ENCODE results near the gene RMND5B.
"Not testable (repeated sequence)": the region's sequence is repeated elsewhere in the genome, so short reads cannot be mapped to it uniquely, and the experiment has no call there.

The RMND5B gene

GRCh38 chr5:178130576-178131445 lies at the start of gene RMND5B:
TSS of gene RMND5B (plus strand) at chr5:178131014. CDS start at chr5:178138120, 7,106 bp downstream.
- peak; percentile 90 for DNase-seq

GRCh38 chr5:178081571-178082243 lies 49.1 kb upstream of the RMND5B start:
- no peak for DNase-seq

- DNase-seq: no peak
Observed at GRCh38 chr5:178083922-178084321, 46.9 kb upstream of the RMND5B start.

- no peak for DNase-seq
Observed at GRCh38 chr5:178085316-178085715, 45.5 kb upstream of the RMND5B start.

GRCh38 chr5:178086266-178086665 lies 44.5 kb upstream of the RMND5B start:
- no peak for DNase-seq

GRCh38 chr5:178087199-178087598 lies 43.6 kb upstream of the RMND5B start:
- DNase-seq: not testable (repeated sequence)

GRCh38 chr5:178090856-178091255 lies 40.0 kb upstream of the RMND5B start:
- no peak for DNase-seq

- no peak for DNase-seq
Observed at GRCh38 chr5:178093134-178093533, 37.7 kb upstream of the RMND5B start.

GRCh38 chr5:178094345-178094744 lies 36.5 kb upstream of the RMND5B start:
- DNase-seq: no peak

- DNase-seq: no peak
Observed at GRCh38 chr5:178098685-178099084, 32.1 kb upstream of the RMND5B start.

GRCh38 chr5:178103612-178104011 lies 27.2 kb upstream of the RMND5B start:
- no peak for DNase-seq

- no peak for DNase-seq
Observed at GRCh38 chr5:178104492-178104891, 26.3 kb upstream of the RMND5B start.

GRCh38 chr5:178106086-178106485 lies 24.7 kb upstream of the RMND5B start:
- no peak for DNase-seq

GRCh38 chr5:178106556-178107239 lies 24.1 kb upstream of the RMND5B start:
- no peak for DNase-seq

GRCh38 chr5:178107756-178108310 lies 23.0 kb upstream of the RMND5B start:
- DNase-seq: no peak

- no peak for DNase-seq
Observed at GRCh38 chr5:178108446-178108845, 22.4 kb upstream of the RMND5B start.

GRCh38 chr5:178108966-178109365 lies 21.8 kb upstream of the RMND5B start:
- no peak for DNase-seq

GRCh38 chr5:178110511-178110910 lies 20.3 kb upstream of the RMND5B start:
- no peak for DNase-seq

- no peak for DNase-seq
Observed at GRCh38 chr5:178111925-178112324, 18.9 kb upstream of the RMND5B start.

GRCh38 chr5:178112545-178112944 lies 18.3 kb upstream of the RMND5B start:
- no peak for DNase-seq

GRCh38 chr5:178113141-178113787 lies 17.6 kb upstream of the RMND5B start, which contains the start of gene N4BP3:
TSS of gene N4BP3 (plus strand) at chr5:178113532. CDS start at chr5:178119584, 6,052 bp downstream.
- peak; percentile 91 for DNase-seq

- DNase-seq: peak; percentile 79
Observed at GRCh38 chr5:178113841-178114324, 16.9 kb upstream of the RMND5B start.
